Testis (tissue), 2 donors: ENCODE results near the gene WBP1L.

Source experiments
- POLR2A ChIP-seq: fragments of 450-650 bp; IDR thresholded peaks from one replicate; pipeline ENCODE4 v1.6.1; 2017; ENCODE audit warnings: antibody characterized with exemption, mild to moderate bottlenecking, moderate library complexity
- TF ChIP-seq, protein P1 (sequence below), 3 experiments: fragments of 450-650 bp in 2 of 3; fragments of 200-600 bp in 1 of 3; sonication (generic) in 1 of 3; IDR thresholded peaks; one replicate each; pipeline ENCODE4 v1.5.1; 2016 to 2019; ENCODE audit warnings: antibody characterized with exemption in 3 of 3, mild to moderate bottlenecking in 2 of 3, moderate library complexity in 1 of 3

DNA sequence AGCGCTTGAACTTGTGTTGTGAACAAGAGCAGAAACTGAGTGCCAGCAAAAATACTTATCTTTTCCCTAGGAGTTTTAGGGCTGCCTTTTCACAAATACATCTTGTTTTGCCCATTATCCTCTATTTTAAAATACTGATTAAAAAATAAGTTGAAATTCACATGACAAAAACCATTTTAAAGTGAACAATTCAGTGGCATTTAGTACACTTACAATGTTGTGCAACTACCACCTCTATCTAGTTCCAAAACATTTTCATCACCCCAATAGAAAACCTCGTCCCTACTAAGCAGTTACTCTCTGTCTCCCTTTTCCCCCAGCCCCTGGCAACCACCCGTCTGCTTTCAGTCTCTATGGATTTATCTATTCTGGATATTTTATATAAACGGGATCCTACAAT lies 1.4 kb downstream of the WBP1L start:
- no peak for TF ChIP-seq POLR2A
- TF ChIP-seq, protein P1, sequence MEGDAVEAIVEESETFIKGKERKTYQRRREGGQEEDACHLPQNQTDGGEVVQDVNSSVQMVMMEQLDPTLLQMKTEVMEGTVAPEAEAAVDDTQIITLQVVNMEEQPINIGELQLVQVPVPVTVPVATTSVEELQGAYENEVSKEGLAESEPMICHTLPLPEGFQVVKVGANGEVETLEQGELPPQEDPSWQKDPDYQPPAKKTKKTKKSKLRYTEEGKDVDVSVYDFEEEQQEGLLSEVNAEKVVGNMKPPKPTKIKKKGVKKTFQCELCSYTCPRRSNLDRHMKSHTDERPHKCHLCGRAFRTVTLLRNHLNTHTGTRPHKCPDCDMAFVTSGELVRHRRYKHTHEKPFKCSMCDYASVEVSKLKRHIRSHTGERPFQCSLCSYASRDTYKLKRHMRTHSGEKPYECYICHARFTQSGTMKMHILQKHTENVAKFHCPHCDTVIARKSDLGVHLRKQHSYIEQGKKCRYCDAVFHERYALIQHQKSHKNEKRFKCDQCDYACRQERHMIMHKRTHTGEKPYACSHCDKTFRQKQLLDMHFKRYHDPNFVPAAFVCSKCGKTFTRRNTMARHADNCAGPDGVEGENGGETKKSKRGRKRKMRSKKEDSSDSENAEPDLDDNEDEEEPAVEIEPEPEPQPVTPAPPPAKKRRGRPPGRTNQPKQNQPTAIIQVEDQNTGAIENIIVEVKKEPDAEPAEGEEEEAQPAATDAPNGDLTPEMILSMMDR (IDR thresholded peaks at IDR 0.05), result no peak
